Immature natural killer cell (primary cell): Measurements from ENCODE around the gene CDCA3. TPM values are rescaled to one million over a fixed set of nuclear protein-coding genes. Genes with fewer than 3 reads are reported as not detected.
A peak's percentile ranks its signal among the peaks of the same experiment; 100 is the strongest.

Source experiments
- DNase-seq, 3 donors: peaks; one replicate each; pipeline ENCODE4 v3.0.0; 2022; ENCODE audit warnings: mixed read lengths in 1 of 3
- H3K27ac Mint-ChIP-seq, 6 donors: one replicate each; pipeline ENCODE4 v1.8.0; 2020; ENCODE audit warnings: mixed read lengths in 6 of 6, mild to moderate bottlenecking in 5 of 6, inconsistent platforms in 4 of 6, moderate library complexity in 3 of 6
- H3K27me3 Mint-ChIP-seq, 3 donors: one replicate each; pipeline ENCODE4 v1.8.0; 2020 to 2021; ENCODE audit warnings: low read depth in 3 of 3, mild to moderate bottlenecking in 3 of 3, mixed read lengths in 3 of 3, moderate library complexity in 3 of 3, inconsistent platforms in 1 of 3
- H3K36me3 Mint-ChIP-seq, 3 donors: one replicate each; pipeline ENCODE4 v1.8.0; 2020; ENCODE audit warnings: mixed read lengths in 3 of 3, inconsistent platforms in 2 of 3, mild to moderate bottlenecking in 2 of 3
- H3K4me1 Mint-ChIP-seq, 2 donors: one replicate each; pipeline ENCODE4 v1.8.0; 2020; ENCODE audit warnings: inconsistent platforms in 2 of 2, mild to moderate bottlenecking in 2 of 2, mixed read lengths in 2 of 2, moderate library complexity in 1 of 2
- H3K4me3 Mint-ChIP-seq, 5 donors: one replicate each; pipeline ENCODE4 v1.8.0; 2020; ENCODE audit warnings: mild to moderate bottlenecking in 5 of 5, mixed read lengths in 5 of 5, inconsistent platforms in 3 of 5, moderate library complexity in 3 of 5
- H3K9me3 Mint-ChIP-seq, 6 donors: one replicate each; pipeline ENCODE4 v1.8.0; 2020; ENCODE audit warnings: mild to moderate bottlenecking in 6 of 6, mixed read lengths in 6 of 6, inconsistent platforms in 4 of 6, moderate library complexity in 3 of 6
- polyA plus RNA-seq, 3 donors: library from polyadenylated mRNA; unstranded; fragments of 300-500 nt; fragmentation: Illumina TruSeq; gene quantifications; one replicate each; pipeline ENCODE4 v1.2.3, GENCODE V29; 2021

Gene CDCA3
- polyA plus RNA-seq, 3 donors from 2014 or later = 0.99 to 1.5 TPM; not detected in 1

GRCh38 chr12:6854036-6854435 is 3.0 kb upstream of the CDCA3 start:
- Mint-ChIP-seq H3K27me3 (peaks cover 6 to 14% (median 10%) of the 10 kb centered on the region in 3 donors), H3K9me3 (no peaks in the 10 kb centered on the region), H3K4me1 (peaks cover 21 to 29% of the 10 kb centered on the region in 2 donors), H3K4me3 (peak overlapping the region in 1 of 5 donors; percentile 18), H3K36me3 (peaks cover 9 to 18% (median 15%) of the 10 kb centered on the region in 3 donors), H3K27ac (peak overlapping the region in 1 of 6 donors; percentile 49)
- DNase-seq = no peak

DNA sequence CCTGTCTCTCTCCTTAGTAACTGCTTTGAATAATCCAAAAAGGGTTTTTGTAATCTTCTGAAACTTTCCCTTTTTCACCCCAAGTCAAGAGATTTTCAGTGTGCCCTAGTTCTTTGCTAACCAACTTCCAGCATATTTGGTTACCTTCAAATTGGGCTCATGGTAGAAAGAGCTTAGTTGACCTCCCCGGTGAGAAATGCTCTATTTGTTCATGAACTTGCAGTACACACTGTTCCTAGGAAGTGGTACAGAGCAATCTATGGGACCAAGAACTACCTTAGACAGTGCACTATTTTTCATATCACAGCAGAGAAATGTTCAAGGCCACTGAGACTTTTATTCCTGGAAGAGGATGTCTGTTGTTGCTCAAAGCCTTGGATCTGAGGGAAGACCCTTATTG is 2.5 kb upstream of the CDCA3 start:
- Mint-ChIP-seq H3K4me1 (peaks cover 21 to 29% of the 10 kb centered on the region in 2 donors), H3K27me3 (peaks cover 6 to 14% (median 10%) of the 10 kb centered on the region in 3 donors), H3K27ac (peak overlapping the region in 5 of 6 donors; percentile 49 to 69 (median 56)), H3K9me3 (no peaks in the 10 kb centered on the region), H3K4me3 (peak overlapping the region; percentile 21 to 100 (median 95)), H3K36me3 (peaks cover 9 to 18% (median 15%) of the 10 kb centered on the region in 3 donors)
- no peak for DNase-seq

DNA sequence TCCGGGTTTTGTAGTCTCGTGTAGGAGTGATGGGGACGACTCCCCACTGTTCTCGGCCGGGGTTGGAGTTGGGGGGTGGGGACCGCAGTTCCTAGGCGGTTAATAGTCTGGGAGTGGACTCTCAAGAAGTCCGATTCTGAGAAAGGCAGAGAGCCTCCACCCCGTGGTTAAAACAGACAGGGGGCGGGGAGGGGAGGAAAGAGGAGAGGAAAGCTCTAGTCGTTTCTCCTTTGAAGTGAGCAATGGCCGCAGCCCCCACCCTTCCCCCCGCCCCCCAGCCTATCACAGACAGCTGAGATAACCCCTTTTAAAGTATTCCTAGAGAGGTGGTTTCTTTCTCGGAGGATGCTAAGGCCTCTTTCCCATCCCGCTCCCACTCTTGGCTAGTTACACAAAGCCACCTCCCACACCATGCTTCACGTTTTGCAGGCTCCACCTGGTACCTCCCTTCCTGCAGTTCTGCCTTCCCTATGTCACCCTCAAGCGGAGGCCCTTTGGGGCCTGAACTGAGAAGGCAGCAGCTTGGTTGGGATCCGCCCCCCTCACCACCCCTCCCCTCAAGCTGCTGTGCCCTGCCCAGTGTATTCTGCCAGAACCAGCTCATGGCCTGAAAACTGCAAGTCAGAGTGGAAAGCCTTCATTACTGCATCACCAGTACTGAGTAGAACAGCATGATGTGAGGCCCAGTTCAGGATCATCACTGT is 1.7 kb upstream of the CDCA3 start:
- Mint-ChIP-seq H3K9me3 (no peaks in the 10 kb centered on the region), H3K4me1 (peaks cover 21 to 29% of the 10 kb centered on the region in 2 donors), H3K27me3 (peaks cover 6 to 14% (median 10%) of the 10 kb centered on the region in 3 donors), H3K4me3 (peak overlapping the region; percentile 92 to 100 (median 96)), H3K36me3 (peaks cover 7 to 14% (median 10%) of the 10 kb centered on the region in 3 donors), H3K27ac (peak overlapping the region; percentile 97 to 99 (median 98))
- no peak for DNase-seq

- Mint-ChIP-seq H3K36me3 (peaks cover 0 to 7% (median 4%) of the 10 kb centered on the region in 3 donors), H3K4me3 (peak within 1 kb of the TSS; percentile 92 to 100 (median 96)), H3K27ac (peak within 1 kb of the TSS; percentile 97 to 99 (median 98)), H3K9me3 (no peaks in the 10 kb centered on the region), H3K4me1 (peaks cover 21 to 29% of the 10 kb centered on the region in 2 donors), H3K27me3 (peaks cover 6 to 14% (median 10%) of the 10 kb centered on the region in 3 donors)
- DNase-seq = peak; percentile 98 to 99 (median 99)
Measured at GRCh38 chr12:6851921-6852650, 1.0 kb upstream of the CDCA3 start, which contains the start of gene USP5. Gene USP5 (plus strand): TSS chr12:6852150. CDS start chr12:6852180, 30 bp downstream.

- H3K4me1 Mint-ChIP-seq = peaks cover 21 to 29% of the 10 kb centered on the region in 2 donors
- peaks cover 0 to 4% (median 2%) of the 10 kb centered on the region in 3 donors for H3K36me3 Mint-ChIP-seq
- DNase-seq = no peak
- peak overlapping the region in 4 of 5 donors; percentile 95 to 100 (median 96) for H3K4me3 Mint-ChIP-seq
- H3K27ac Mint-ChIP-seq = peak overlapping the region in 2 of 6 donors; percentile 97 to 99
- H3K9me3 Mint-ChIP-seq = no peaks in the 10 kb centered on the region
- peaks cover 6 to 12% (median 10%) of the 10 kb centered on the region in 3 donors for H3K27me3 Mint-ChIP-seq
Measured at GRCh38 chr12:6850796-6851152, 312 bp downstream of the CDCA3 start.

DNA sequence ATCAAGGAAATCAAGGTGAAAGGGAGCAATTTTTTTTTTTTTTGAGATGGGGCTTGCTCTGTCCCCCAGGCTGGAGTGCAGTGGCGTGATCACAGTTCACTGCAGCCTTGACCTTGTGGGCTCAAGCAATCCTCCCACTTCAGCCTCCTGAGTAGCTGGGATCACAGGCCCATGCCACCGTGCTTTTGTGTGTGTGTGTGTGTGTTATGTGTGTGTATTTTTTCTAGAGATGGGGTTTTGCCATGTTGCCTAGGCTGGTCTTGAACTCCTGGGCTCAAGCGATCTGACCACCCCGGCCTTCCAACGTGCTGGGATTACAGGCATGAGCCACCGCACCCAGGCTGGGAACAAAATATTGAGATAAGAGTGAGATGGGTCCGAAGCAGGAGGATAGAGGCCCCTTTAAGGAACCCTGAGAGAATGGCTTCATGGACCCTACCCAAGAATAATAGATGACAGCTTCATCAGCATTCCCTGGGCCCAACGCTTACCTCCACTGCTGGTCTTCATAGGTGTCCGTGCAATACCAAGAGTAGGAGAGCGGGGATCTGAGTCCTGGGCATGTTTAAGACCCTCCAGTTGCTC is 1.0 kb downstream of the CDCA3 start:
- peaks cover 21 to 29% of the 10 kb centered on the region in 2 donors for H3K4me1 Mint-ChIP-seq
- H3K4me3 Mint-ChIP-seq = peak overlapping the region in 3 of 5 donors; percentile 9 to 65 (median 51)
- no peaks in the 10 kb centered on the region for H3K36me3 Mint-ChIP-seq
- no peaks in the 10 kb centered on the region for H3K9me3 Mint-ChIP-seq
- H3K27ac Mint-ChIP-seq = peak overlapping the region in 2 of 6 donors; percentile 34 to 40
- no peak for DNase-seq
- peaks cover 6 to 11% (median 10%) of the 10 kb centered on the region in 3 donors for H3K27me3 Mint-ChIP-seq

- Mint-ChIP-seq H3K9me3 (no peaks in the 10 kb centered on the region), H3K36me3 (no peaks in the 10 kb centered on the region), H3K27me3 (peaks cover 6 to 11% (median 10%) of the 10 kb centered on the region in 3 donors), H3K27ac (peak overlapping the region in 1 of 6 donors; percentile 17), H3K4me3 (peak overlapping the region in 2 of 5 donors; percentile 3 to 51), H3K4me1 (peaks cover 21 to 29% of the 10 kb centered on the region in 2 donors)
- DNase-seq = no peak
Measured at GRCh38 chr12:6849427-6849826, 1.7 kb downstream of the CDCA3 start.

DNA sequence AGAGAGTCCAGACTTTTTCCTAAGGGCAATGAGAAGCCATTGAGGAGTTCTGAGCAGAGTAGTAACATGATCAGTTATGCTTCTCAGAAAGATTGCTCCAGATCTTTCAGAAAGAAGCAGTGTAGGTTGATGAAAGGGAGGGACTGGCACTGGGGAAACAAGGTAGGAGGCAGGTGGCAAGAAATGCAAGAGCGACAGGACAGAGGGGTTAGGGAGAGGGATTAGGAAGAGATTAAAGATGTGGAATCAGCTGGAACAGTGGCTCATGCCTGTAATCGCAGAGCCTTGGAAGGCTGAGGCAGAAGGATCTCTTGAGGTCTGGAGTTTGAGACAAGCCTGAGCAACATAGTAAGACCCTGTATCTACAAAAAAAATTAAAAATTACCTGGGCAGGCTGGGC is 3.4 kb downstream of the CDCA3 start:
- H3K9me3 Mint-ChIP-seq = no peaks in the 10 kb centered on the region
- H3K27ac Mint-ChIP-seq = peak overlapping the region in 1 of 6 donors; percentile 59
- H3K27me3 Mint-ChIP-seq = peaks cover 6 to 11% (median 10%) of the 10 kb centered on the region in 3 donors
- H3K4me3 Mint-ChIP-seq = no peak overlapping the region
- DNase-seq = no peak
- H3K4me1 Mint-ChIP-seq = peaks cover 10 to 14% of the 10 kb centered on the region in 2 donors
- no peaks in the 10 kb centered on the region for H3K36me3 Mint-ChIP-seq

DNA sequence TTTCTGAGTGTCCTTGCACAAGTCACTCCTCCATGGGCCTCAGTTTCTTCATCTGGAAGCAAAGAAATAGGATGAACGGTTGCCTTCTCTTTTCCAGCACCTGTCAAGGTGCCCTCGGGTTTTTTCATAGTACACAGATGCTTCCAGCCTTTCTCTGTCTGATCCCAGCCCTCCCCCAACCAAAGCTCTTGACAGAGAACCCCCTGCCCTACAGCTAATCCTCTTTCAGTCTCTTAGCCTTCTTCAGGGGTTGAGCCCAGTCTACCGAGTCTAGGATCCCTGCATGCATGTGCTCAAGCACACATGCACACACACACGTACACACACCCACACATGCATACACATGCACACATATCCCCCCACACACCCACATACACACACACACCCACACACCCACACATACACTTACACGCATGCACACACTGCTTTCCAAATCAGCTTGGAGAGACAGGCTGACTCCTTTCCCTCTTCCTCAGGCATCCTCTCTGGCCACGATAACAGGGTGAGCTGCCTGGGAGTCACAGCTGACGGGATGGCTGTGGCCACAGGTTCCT is 4.7 kb downstream of the CDCA3 start:
- H3K36me3 Mint-ChIP-seq = no peaks in the 10 kb centered on the region
- no peak overlapping the region for H3K27ac Mint-ChIP-seq
- peaks cover 5 to 10% (median 6%) of the 10 kb centered on the region in 3 donors for H3K27me3 Mint-ChIP-seq
- no peak overlapping the region for H3K4me3 Mint-ChIP-seq
- DNase-seq = no peak
- peaks cover 6 to 7% of the 10 kb centered on the region in 2 donors for H3K4me1 Mint-ChIP-seq
- H3K9me3 Mint-ChIP-seq = no peaks in the 10 kb centered on the region

GRCh38 chr12:6845395-6845794 is 5.7 kb downstream of the CDCA3 start:
- no peak for DNase-seq
- no peaks in the 10 kb centered on the region for H3K36me3 Mint-ChIP-seq
- H3K4me3 Mint-ChIP-seq = no peak overlapping the region
- no peaks in the 10 kb centered on the region for H3K9me3 Mint-ChIP-seq
- peaks cover 0 to 5% (median under 1%) of the 10 kb centered on the region in 3 donors for H3K27me3 Mint-ChIP-seq
- H3K27ac Mint-ChIP-seq = no peak overlapping the region
- H3K4me1 Mint-ChIP-seq = no peaks in the 10 kb centered on the region

- Mint-ChIP-seq H3K27ac (no peak overlapping the region), H3K4me1 (no peaks in the 10 kb centered on the region), H3K36me3 (no peaks in the 10 kb centered on the region), H3K9me3 (no peaks in the 10 kb centered on the region), H3K4me3 (no peak overlapping the region), H3K27me3 (peaks cover 0 to under 1% (median 0%) of the 10 kb centered on the region in 3 donors)
- no peak for DNase-seq
Measured at GRCh38 chr12:6843118-6843902, 7.8 kb downstream of the CDCA3 start.

DNA sequence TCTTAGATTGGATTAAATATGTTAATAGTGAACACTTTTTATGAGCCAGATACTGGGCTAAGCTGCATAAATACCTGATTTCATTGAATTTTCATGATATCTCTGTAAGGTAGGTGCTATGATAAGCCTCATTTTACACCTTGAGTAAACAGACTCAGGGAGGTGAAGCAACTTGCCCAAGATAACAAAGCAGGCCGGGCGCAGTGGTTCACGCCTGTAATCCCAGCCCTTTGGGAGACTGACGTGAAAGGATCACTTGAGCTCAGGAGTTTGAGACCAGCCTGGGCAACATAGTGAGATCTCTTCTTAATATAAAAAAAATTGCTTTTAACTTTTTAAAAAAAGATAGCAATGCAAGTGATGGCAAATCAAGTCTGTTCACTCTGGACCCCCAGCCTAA is 9.0 kb downstream of the CDCA3 start:
- no peak overlapping the region for H3K27ac Mint-ChIP-seq
- no peak for DNase-seq
- H3K9me3 Mint-ChIP-seq = no peaks in the 10 kb centered on the region
- no peaks in the 10 kb centered on the region for H3K36me3 Mint-ChIP-seq
- no peaks in the 10 kb centered on the region for H3K4me1 Mint-ChIP-seq
- peaks cover 0 to 3% (median 0%) of the 10 kb centered on the region in 3 donors for H3K27me3 Mint-ChIP-seq
- H3K4me3 Mint-ChIP-seq = no peak overlapping the region
